AG04450 (cell line): ENCODE measurements around the gene TUBB2A. TPM values are rescaled to one million over a fixed set of nuclear protein-coding genes. Genes with fewer than 3 reads are reported as not detected.

ENCODE experiments used
- CTCF ChIA-PET: fragments of 300-600, 350-600 bp; formaldehyde crosslinking; extraction: SDS; loops from one replicate; lab custom pipeline; 2022; ENCODE audit warnings: antibody characterized with exemption, inconsistent platforms; lab: Charles Lee
- POLR2A ChIA-PET: fragments of 350-600 bp; formaldehyde crosslinking; extraction: SDS; loops from one replicate; lab custom pipeline; 2021; ENCODE audit warnings: antibody characterized with exemption, inconsistent platforms; lab: Yijun Ruan, JAX
- DNase-seq: peaks from one replicate; pipeline ENCODE4 v3.0.0-alpha.2; 2011; ENCODE audit warnings: low read depth, low spot score
- H3K27ac ChIP-seq: one replicate; pipeline ENCODE4 v1.5.1; 2012; ENCODE audit warnings: low read depth, low read length, control low read depth
- H3K27me3 ChIP-seq: one replicate; pipeline ENCODE4 v1.6.0; 2012; ENCODE audit warnings: low read length; ENCODE audit not compliant: control insufficient read depth, insufficient read depth
- H3K4me3 ChIP-seq: 2 replicates; pipeline ENCODE4 v1.5.1; 2011; ENCODE audit warnings: mild to moderate bottlenecking, low read depth, low read length, control low read depth
- H3K9me3 ChIP-seq: 2 replicates; pipeline ENCODE4 v1.5.1; 2012; ENCODE audit warnings: low read length; ENCODE audit not compliant: control insufficient read depth, insufficient read depth
- CTCF ChIP-seq: IDR thresholded peaks from 2 replicates; pipeline ENCODE4 v1.5.1; 2011; ENCODE audit warnings: low read depth, low read length, control low read depth, inconsistent platforms
- polyA plus RNA-seq: library from polyadenylated mRNA; depleted of rRNA; stranded (reverse); fragments of >200 nt; gene quantifications from 2 replicates; pipeline ENCODE4 v1.2.3, GENCODE V29; 2011

The TUBB2A gene
- polyA plus RNA-seq, 1 experiment, result 111 TPM

- CTCF ChIA-PET, result interaction anchor here (1.0 to 2.4 kb wide), 2 partner anchors 132 to 133 kb away, joined by 3 to 19 read pairs; no protein-coding TSS in a partner anchor
- Histone ChIP-seq H3K27ac (peak overlapping the region; percentile 21), H3K9me3 (no peaks in the 10 kb centered on the region; the same call in 1 of the 2 replicates), H3K27me3 (no peaks in the 10 kb centered on the region), H3K4me3 (peak overlapping the region; percentile 89)
- TF ChIP-seq CTCF, result no peak
- POLR2A ChIA-PET, result interaction anchor here (1.0 kb wide), 3 partner anchors 38 to 55 kb away, joined by 4 to 5 read pairs (median 5); partner anchors contain the start of genes RIPK1 and TUBB2A
- DNase-seq, result no peak
Observed at GRCh38 chr6:3119040-3119723, 38.2 kb downstream of the TUBB2A start.

GRCh38 chr6:3118353-3119039 lies 38.8 kb downstream of the TUBB2A start, which contains the start of gene BPHL:
Gene BPHL, plus strand, starts transcription at chr6:3118711. Its CDS starts 30 bp downstream, at chr6:3118741.
- H3K9me3 ChIP-seq, result no peaks in the 10 kb centered on the region; the same call in 1 of the 2 replicates
- POLR2A ChIA-PET, result interaction anchor here (0.6 to 1.0 kb wide), 4 partner anchors 39 to 142 kb away, joined by 3 to 5 read pairs (median 4); partner anchors contain the start of genes RIPK1 and TUBB2A
- DNase-seq, result peak; percentile 79
- TF ChIP-seq CTCF, result no peak
- H3K27me3 ChIP-seq, result no peaks in the 10 kb centered on the region
- peak within 1 kb of the TSS; percentile 91 for H3K27ac ChIP-seq
- peak within 1 kb of the TSS; percentile 89 for H3K4me3 ChIP-seq
- CTCF ChIA-PET, result interaction anchor here (1.0 kb wide), 1 partner anchor 133 kb away, joined by 3 read pairs; no protein-coding TSS in a partner anchor

GRCh38 chr6:3117912-3118352 lies 39.4 kb downstream of the TUBB2A start:
- Histone ChIP-seq H3K4me3 (peak overlapping the region; percentile 89), H3K27ac (peak overlapping the region; percentile 91), H3K27me3 (no peaks in the 10 kb centered on the region), H3K9me3 (no peaks in the 10 kb centered on the region; the same call in 1 of the 2 replicates)
- CTCF ChIA-PET, result interaction anchor here (0.6 to 1.0 kb wide), 2 partner anchors 8 to 134 kb away, joined by 3 to 4 read pairs; no protein-coding TSS in a partner anchor
- no peak for DNase-seq
- POLR2A ChIA-PET, result interaction anchor here (0.6 to 1.0 kb wide), 4 partner anchors 39 to 142 kb away, joined by 3 to 5 read pairs (median 4); partner anchors contain the start of genes RIPK1 and TUBB2A
- TF ChIP-seq CTCF, result no peak

- Histone ChIP-seq H3K27ac (no peak overlapping the region), H3K27me3 (no peaks in the 10 kb centered on the region), H3K4me3 (no peak overlapping the region), H3K9me3 (no peaks in the 10 kb centered on the region; the same call in 1 of the 2 replicates)
- CTCF ChIA-PET, result no interaction called here
- no peak for TF ChIP-seq CTCF
- POLR2A ChIA-PET, result no interaction called here
- no peak for DNase-seq
Observed at GRCh38 chr6:3114377-3114776, 43.0 kb downstream of the TUBB2A start.
